NCI-H1436 (cell line): ENCODE measurements around the gene TAOK3.
"Not testable (repeated sequence)": the region's sequence is repeated elsewhere in the genome, so short reads cannot be mapped to it uniquely, and the experiment has no call there.

Experiments
- DNase-seq: peaks from one replicate; lab custom pipeline; 2025; lab: John Stamatoyannopoulos, UW

The TAOK3 gene

GRCh38 chr12:118373616-118374015, 909 bp upstream of the TAOK3 start:
- DNase-seq = no peak

- no peak for DNase-seq
These were observed 1.1 kb downstream of the TAOK3 start for GRCh38 chr12:118371321-118372282.

DNA sequence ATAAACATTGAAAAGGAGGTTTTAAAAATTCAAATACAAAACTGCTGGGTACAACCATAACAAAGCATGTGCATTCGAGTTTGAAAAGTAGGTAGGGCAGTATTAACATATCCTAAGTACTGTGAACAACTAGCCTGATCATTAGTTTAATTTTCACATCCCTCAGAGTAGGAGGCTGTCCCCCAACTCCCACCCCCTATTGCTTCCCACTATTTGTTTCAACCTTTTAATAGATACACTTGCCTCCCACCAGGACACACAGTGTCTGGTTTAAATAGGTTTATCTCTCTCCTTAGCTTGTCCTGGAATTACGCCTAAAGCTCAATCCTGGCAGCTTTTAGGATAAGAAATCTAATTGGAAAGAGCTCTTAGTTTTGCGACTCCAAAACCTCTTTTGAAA, 2.1 kb downstream of the TAOK3 start:
- DNase-seq = no peak

DNA sequence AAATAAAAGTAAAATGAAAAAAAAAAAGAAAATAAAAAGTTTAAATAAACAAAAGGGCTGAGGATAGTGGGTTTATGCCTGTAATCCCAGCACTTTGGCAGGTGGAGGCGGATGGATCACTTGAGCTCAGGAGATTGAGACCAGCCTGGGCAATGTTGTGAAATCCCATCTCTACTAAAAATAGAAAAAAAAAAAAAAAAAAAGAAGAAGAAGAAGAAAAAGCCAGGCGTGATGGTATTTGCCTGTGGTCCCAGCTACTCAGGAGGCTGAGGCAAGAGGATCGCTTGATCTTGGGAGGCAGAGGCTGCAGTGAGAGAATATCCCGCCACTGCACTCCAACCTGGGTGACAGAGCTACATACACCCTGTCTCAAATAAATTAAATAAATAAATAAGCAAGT, 3.9 kb downstream of the TAOK3 start:
- DNase-seq = no peak

GRCh38 chr12:118361889-118362288, 10.8 kb downstream of the TAOK3 start:
- DNase-seq = no peak

DNA sequence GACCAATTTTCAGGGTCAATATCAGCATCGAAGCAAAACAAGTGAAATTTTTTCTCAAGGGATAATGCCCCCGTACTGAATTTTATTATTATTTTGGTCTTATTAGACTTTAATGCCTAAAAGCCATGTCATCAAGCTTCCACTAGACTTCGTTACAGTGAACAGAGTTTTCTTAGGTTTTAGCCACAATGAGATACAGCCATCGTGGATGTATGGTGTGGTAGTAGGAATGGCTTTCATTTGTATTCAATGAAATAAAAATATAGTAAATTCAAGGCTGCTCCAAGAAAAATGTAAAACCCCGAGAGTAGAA, 11.7 kb downstream of the TAOK3 start:
- no peak for DNase-seq

DNA sequence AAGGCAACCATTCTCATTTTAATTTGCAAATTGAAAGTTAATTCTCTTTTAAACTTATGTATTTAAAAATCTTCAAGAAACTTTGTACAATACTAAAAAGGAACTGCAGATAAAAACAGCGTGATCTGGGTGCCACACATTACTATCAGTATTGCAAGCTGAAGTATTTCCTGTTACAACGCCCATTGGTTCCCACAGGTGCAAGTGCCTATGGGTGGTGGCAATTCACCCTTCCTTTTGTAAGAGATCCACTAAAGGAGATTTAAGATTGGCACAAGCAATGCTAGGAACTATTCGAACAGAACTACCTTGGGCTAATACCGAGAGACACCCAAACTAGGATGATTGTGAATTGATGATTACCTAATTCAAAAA, 13.2 kb downstream of the TAOK3 start:
- DNase-seq = no peak

- DNase-seq = no peak
These were observed 13.8 kb downstream of the TAOK3 start for GRCh38 chr12:118358612-118359540.

GRCh38 chr12:118358008-118358359, 14.7 kb downstream of the TAOK3 start:
- no peak for DNase-seq

DNA sequence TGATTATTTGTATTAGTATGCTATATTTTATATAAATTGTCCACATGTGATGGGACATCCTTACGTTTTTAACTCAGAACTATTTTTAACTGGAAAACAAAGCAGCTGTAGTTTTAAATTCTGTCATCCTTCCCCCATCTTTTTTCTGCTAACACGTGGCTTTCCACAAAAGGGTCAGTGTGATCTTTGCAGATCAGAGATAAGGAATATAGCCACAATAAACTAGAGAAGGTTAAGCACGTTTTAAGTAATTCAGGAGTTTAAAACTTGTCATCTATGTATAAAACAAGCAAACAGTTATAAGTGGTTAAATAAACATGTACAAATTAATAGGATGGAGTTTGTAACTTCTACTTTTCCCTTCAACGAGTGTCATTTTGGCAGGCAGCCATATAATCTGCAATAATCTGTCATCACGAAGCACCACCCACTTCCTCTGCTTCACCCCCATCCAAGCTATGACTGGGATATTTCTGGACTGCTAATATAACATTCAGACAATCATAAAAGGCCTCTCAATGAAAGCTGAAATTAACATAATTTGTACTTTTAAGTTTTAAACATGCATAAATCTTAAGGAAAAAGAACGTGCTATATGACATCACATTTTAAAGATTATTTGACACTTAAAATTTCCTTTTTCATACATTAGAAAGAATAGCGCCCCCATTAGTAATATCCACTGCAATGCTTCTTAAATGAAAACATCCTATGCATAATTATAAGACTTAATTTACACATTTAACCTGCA, 15.3 kb downstream of the TAOK3 start:
- no peak for DNase-seq

- DNase-seq = no peak
These were observed 15.9 kb downstream of the TAOK3 start for GRCh38 chr12:118356809-118357256.

DNA sequence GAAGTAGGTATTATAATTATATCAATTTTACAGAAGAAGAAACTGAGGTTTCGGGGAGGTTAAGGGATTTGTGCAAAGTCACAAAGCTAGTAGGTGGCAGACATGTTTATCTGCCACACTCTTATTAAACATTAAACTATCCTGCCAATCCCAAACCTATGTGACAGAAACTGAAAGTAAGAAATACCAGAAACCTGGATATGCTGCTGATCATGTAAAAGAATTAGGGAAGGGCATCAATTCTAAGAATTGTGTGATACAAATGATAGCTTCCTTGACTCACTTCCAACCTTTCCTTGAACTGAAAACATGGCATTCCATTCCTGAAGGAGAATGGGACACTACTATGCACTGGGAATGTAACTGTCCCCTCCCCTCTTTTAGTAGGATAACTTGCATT, 16.9 kb downstream of the TAOK3 start:
- DNase-seq = no peak

- DNase-seq = no peak
These were observed 17.8 kb downstream of the TAOK3 start for GRCh38 chr12:118354903-118355302.

DNA sequence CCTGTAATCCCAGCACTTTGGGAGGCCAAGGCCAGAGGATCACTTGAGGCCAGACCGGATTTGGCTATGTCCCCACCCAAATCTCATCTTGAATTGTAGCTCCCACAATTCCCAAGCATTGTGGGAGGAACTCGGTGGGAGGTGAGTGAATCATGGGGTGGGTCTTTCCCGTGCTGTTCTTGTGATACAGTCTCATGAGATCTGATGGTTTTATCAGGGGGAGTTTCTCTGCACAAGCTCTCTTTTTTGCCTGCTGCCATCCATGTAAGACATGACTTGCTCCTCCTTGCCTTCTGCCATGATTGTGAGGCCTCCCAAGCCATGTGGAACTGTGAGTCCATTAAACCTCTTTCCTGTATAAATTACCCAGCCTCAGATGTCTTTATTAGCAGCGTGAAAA, 18.2 kb downstream of the TAOK3 start:
- not testable (repeated sequence) for DNase-seq

- no peak for DNase-seq
These were observed 19.0 kb downstream of the TAOK3 start for GRCh38 chr12:118353721-118354120.

DNA sequence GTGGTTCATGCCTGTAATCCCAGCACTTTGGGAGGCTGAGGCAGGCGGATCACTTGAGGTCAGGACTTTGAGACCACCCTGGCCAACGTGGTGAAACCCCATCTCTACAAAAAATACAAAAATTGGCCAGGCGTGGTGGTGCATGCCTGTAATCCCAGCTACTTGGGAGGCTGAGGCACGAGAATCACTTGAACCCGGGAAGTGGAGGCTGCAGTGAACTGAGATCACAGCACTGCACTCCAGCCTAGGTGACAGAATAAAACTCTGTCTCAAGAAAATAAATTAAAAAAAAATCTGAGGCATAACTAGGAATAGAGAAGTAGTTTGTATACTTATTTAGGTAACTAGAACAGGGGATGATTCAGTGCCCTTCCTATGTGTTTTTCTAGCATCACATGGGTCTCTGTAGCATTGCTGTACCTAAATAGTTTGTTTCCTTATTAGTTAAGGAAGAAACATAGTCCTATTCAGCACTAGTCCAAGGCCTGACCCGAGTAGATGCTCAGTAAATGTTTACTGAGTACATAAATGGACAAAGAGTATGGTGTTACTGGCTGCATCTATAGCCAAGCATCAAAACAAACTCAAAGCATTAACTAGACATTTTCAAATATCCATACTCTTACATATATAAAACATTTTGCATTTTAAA, 21.7 kb downstream of the TAOK3 start:
- DNase-seq = no peak

- DNase-seq = no peak
These were observed 24.8 kb downstream of the TAOK3 start for GRCh38 chr12:118347916-118348315.

GRCh38 chr12:118346895-118347294, 25.8 kb downstream of the TAOK3 start:
- no peak for DNase-seq

- no peak for DNase-seq
These were observed 27.4 kb downstream of the TAOK3 start for GRCh38 chr12:118345355-118345754.

DNA sequence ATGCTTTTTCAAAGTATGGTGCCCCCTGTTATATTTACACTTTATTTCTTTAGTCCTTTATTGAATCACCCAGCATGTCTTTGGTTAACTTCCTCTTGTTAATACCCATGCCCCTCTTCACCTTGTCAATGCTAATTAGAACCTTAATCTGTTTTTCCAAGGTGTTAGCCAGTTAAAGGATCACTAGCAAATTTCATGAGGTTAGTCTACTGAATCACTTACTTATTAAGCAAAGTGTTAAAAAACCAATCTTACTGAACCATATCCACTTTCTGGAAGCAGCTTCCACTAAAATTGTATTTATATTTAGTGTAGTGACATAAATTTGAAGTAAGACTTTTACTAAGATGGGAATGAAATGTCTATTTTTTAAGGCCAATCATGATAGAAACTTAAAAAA, 27.9 kb downstream of the TAOK3 start:
- no peak for DNase-seq

GRCh38 chr12:118342090-118342489, 30.6 kb downstream of the TAOK3 start:
- no peak for DNase-seq
